ENCODE measurements around the gene FAM228B. TPM values are rescaled to one million over a fixed set of nuclear protein-coding genes. Genes with fewer than 3 reads are reported as not detected.

The FAM228B gene
- total RNA-seq, 1 donor from 2014 or later: 26.2 TPM

GRCh38 chr2:24182507-24182906, 59.2 kb downstream of the FAM228B start:
- no peak for TF ChIP-seq CTCF (IDR thresholded peaks at IDR 0.05)
- intact Hi-C loops (cut with micrococcal nuclease): no loop called here
- H3K4me1 Mint-ChIP-seq: no peaks in the 10 kb centered on the region
- no peak overlapping the region for H3K27ac Mint-ChIP-seq
- no peak overlapping the region for H3K4me3 Mint-ChIP-seq
- ATAC-seq (ENCODE audit: low read depth) (no peak), DNase-seq (no peak)
- H3K36me3 Mint-ChIP-seq (ENCODE audit: low read depth): no peaks in the 10 kb centered on the region
- no peaks in the 10 kb centered on the region for H3K9me3 Mint-ChIP-seq
- CTCF ChIA-PET: interaction anchor here (1.4 kb wide), 1 partner anchor 99 kb away, joined by 3 read pairs; no protein-coding TSS in a partner anchor
- no peaks in the 10 kb centered on the region for H3K27me3 Mint-ChIP-seq
- POLR2A ChIA-PET: no interaction called here

- no peak overlapping the region for H3K4me3 Mint-ChIP-seq
- ChIA-PET POLR2A (no interaction called here), CTCF (no interaction called here)
- no peak for TF ChIP-seq CTCF (IDR thresholded peaks at IDR 0.05)
- H3K27me3 Mint-ChIP-seq: no peaks in the 10 kb centered on the region
- H3K9me3 Mint-ChIP-seq: no peaks in the 10 kb centered on the region
- intact Hi-C loops (cut with micrococcal nuclease): no loop called here
- H3K36me3 Mint-ChIP-seq (ENCODE audit: low read depth): no peaks in the 10 kb centered on the region
- DNase-seq (no peak), ATAC-seq (ENCODE audit: low read depth) (no peak)
- no peak overlapping the region for H3K27ac Mint-ChIP-seq
- no peaks in the 10 kb centered on the region for H3K4me1 Mint-ChIP-seq
Measured at GRCh38 chr2:24183366-24184069, 60.2 kb downstream of the FAM228B start.

GRCh38 chr2:24189551-24189950, 66.3 kb downstream of the FAM228B start:
- ChIA-PET POLR2A (no interaction called here), CTCF (no interaction called here)
- ATAC-seq (ENCODE audit: low read depth) (no peak), DNase-seq (no peak)
- no peaks in the 10 kb centered on the region for H3K9me3 Mint-ChIP-seq
- no peaks in the 10 kb centered on the region for H3K4me1 Mint-ChIP-seq
- no peak overlapping the region for H3K4me3 Mint-ChIP-seq
- intact Hi-C loops (cut with micrococcal nuclease): no loop called here
- peaks cover 7% of the 10 kb centered on the region for H3K27me3 Mint-ChIP-seq
- H3K36me3 Mint-ChIP-seq (ENCODE audit: low read depth): no peaks in the 10 kb centered on the region
- H3K27ac Mint-ChIP-seq: no peak overlapping the region
- TF ChIP-seq CTCF (IDR thresholded peaks at IDR 0.05): no peak

GRCh38 chr2:24190503-24190902, 67.2 kb downstream of the FAM228B start:
- Mint-ChIP-seq H3K9me3 (no peaks in the 10 kb centered on the region), H3K27ac (no peak overlapping the region), H3K4me1 (no peaks in the 10 kb centered on the region), H3K36me3 (ENCODE audit: low read depth) (no peaks in the 10 kb centered on the region), H3K4me3 (no peak overlapping the region), H3K27me3 (peaks cover 7% of the 10 kb centered on the region)
- CTCF ChIA-PET: no interaction called here
- no peak for ATAC-seq (ENCODE audit: low read depth)
- POLR2A ChIA-PET: no interaction called here
- TF ChIP-seq CTCF (IDR thresholded peaks at IDR 0.05): no peak
- intact Hi-C loops (cut with micrococcal nuclease): no loop called here
- no peak for DNase-seq

GRCh38 chr2:24191156-24191555, 67.9 kb downstream of the FAM228B start:
- intact Hi-C loops (cut with micrococcal nuclease): no loop called here
- ChIA-PET CTCF (no interaction called here), POLR2A (no interaction called here)
- DNase-seq (no peak), ATAC-seq (ENCODE audit: low read depth) (no peak)
- Mint-ChIP-seq H3K36me3 (ENCODE audit: low read depth) (no peaks in the 10 kb centered on the region), H3K27ac (no peak overlapping the region), H3K9me3 (no peaks in the 10 kb centered on the region), H3K4me1 (no peaks in the 10 kb centered on the region), H3K4me3 (no peak overlapping the region), H3K27me3 (peaks cover 7% of the 10 kb centered on the region)
- no peak for TF ChIP-seq CTCF (IDR thresholded peaks at IDR 0.05)
